Spleen (tissue), 11 donors: Measurements from ENCODE around the gene TSPAN17. TPM values are rescaled to one million over a fixed set of nuclear protein-coding genes. Genes with fewer than 3 reads are reported as not detected.

Experiments used
- DNase-seq: peaks from one replicate; pipeline ENCODE4 v3.0.0-alpha.2; 2020
- H3K27ac ChIP-seq, 8 donors: fragments of 200-600 bp; sonication (generic) in 7 of 8; 1 replicate in 4 of 8; 2 replicates in 4 of 8; pipeline versions ENCODE4 v1.5.0 to v1.8.0; 2016 to 2021; ENCODE audit warnings: inconsistent platforms in 4 of 8, mild to moderate bottlenecking in 4 of 8, moderate library complexity in 1 of 8
- H3K27me3 ChIP-seq, 7 donors: fragments of 200-600 bp; sonication (generic) in 6 of 7; replicated peaks in 1 of 7; 1 replicate in 4 of 7; 2 replicates in 3 of 7; pipeline versions ENCODE4 v1.5.0 to v1.8.0; 2016 to 2021; ENCODE audit warnings: inconsistent platforms in 3 of 7, mild to moderate bottlenecking in 1 of 7
- H3K36me3 ChIP-seq, 6 donors: fragments of 200-600 bp; sonication (generic) in 5 of 6; 1 replicate in 4 of 6; 2 replicates in 2 of 6; pipeline versions ENCODE4 v1.5.0 to v1.8.0; 2016 to 2021; ENCODE audit warnings: inconsistent platforms in 2 of 6
- H3K4me1 ChIP-seq, 6 donors: fragments of 200-600 bp; sonication (generic) in 5 of 6; 1 replicate in 3 of 6; 2 replicates in 3 of 6; pipeline versions ENCODE4 v1.5.0 to v1.8.0; 2016 to 2021; ENCODE audit warnings: inconsistent platforms in 3 of 6
- H3K4me3 ChIP-seq, 8 donors: fragments of 200-600 bp; sonication (generic) in 7 of 8; 1 replicate in 4 of 8; 2 replicates in 4 of 8; pipeline versions ENCODE4 v1.5.0 to v1.8.0; 2016 to 2021; ENCODE audit warnings: inconsistent platforms in 4 of 8, mild to moderate bottlenecking in 4 of 8, moderate library complexity in 2 of 8
- H3K9me3 ChIP-seq, 8 donors: fragments of 200-600 bp; sonication (generic) in 7 of 8; 1 replicate in 4 of 8; 2 replicates in 4 of 8; pipeline versions ENCODE4 v1.5.0 to v1.8.0; 2016 to 2021; ENCODE audit warnings: inconsistent platforms in 4 of 8
- CTCF ChIP-seq, 11 experiments: fragments of 200-600 bp in 7 of 11; fragments of 450-650 bp in 4 of 11; sonication (generic) in 4 of 11; IDR thresholded peaks in 8 of 11; conservative IDR thresholded peaks in 3 of 11; 1 replicate in 7 of 11; 2 replicates in 4 of 11; pipeline versions ENCODE4 v1.4.0 to v1.8.0; 2016 to 2021; ENCODE audit warnings: antibody characterized with exemption in 11 of 11, inconsistent platforms in 4 of 11, mild to moderate bottlenecking in 1 of 11
- POLR2A ChIP-seq, 3 donors: fragments of 450-650 bp; IDR thresholded peaks; one replicate each; pipeline ENCODE4 v1.5.1; 2017; ENCODE audit warnings: antibody characterized with exemption in 3 of 3, mild to moderate bottlenecking in 1 of 3
- POLR2AphosphoS5 ChIP-seq, 3 donors: sonication (generic); formaldehyde crosslinking; IDR thresholded peaks; one replicate each; pipeline ENCODE4 v1.5.1; 2017; ENCODE audit warnings: antibody characterized with exemption in 3 of 3
- WGBS, 5 donors: extraction: QIAGEN DNeasy Blood & Tissue Kit in 3 of 5; methylation state at CpG; one replicate each; pipeline versions ENCODE4 v1.1.5 to v1.1.7; 2013 to 2018; 5-methylcytosine and 5-hydroxymethylcytosine counted together
- intact Hi-C: fragments of 100-400 bp; cut with DNase I; formaldehyde crosslinking; loops from one replicate; pipeline ENCODE4 v1.15.0; 2023; ENCODE audit warnings: low total_unique reads
- polyA plus RNA-seq, 3 donors: library from polyadenylated mRNA; stranded (reverse); fragments of 200-250 nt; gene quantifications; one replicate each; pipeline ENCODE4 v1.2.1, GENCODE V29; 2013
- total RNA-seq, 7 donors: library from RNA; depleted of rRNA in 3 of 7; stranded (reverse); fragments of >200 nt in 3 of 7; fragmentation: NEBNext Ultra II Directional in 4 of 7; extraction: Animal tissue kit (Norgen Biotek cat#: 25700) in 4 of 7; gene quantifications; one replicate each; pipeline versions ENCODE4 v1.1.0 to v1.2.1, GENCODE V29; 2016 to 2021
- donor health status: healthy with polysubstance abuse.
- donor health status: DM: no; HTN: no; CAD: no; lungs with moderate emphysema.
- donor health status: DM: no; HTN: no; CAD: no.
- donor health status: Bipolar disorder and iron deficiency.
- donor health status: healthy.
- donor health status: DM: no; HTN: no; CAD: no.
- donor health status: DM: yes; HTN: yes; CAD: no.

The TSPAN17 gene
- total and polyA plus RNA-seq, 10 donors: 15.3 to 36.4 (median 23.4) TPM

DNA sequence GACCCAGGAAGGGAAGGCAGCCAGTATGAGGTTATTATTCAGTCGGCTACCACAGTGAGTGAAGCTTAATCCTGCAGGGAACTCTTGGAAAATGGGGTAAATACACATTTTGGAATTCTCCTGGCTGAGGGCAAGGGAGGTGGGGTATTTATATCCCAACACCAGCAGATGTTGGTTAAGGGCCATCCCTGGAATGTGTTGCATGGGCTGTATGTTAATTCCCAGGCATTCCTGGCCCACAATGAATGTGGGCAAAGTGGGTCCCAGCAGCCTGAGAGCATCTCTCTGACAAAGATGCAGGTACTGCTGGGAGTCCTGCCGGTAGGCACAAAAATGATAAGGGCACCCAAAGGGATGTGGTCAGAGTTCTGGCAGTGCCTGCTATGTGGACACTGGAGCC lies 34.4 kb upstream of the TSPAN17 start:
- intact Hi-C loops: no loop called here
- H3K36me3 ChIP-seq: no peaks in the 10 kb centered on the region
- 72 to 77% (median 74%) methylated on average over 2 of the region's 2 CpGs for WGBS, 5 donors
- TF ChIP-seq POLR2AphosphoS5 (IDR thresholded peaks at IDR 0.05) (no peak), POLR2A (IDR thresholded peaks at IDR 0.05) (no peak), CTCF (IDR thresholded peaks at IDR 0.05 in 8 of 11, conservative IDR thresholded peaks at IDR 0.05 in 3 of 11) (no peak)
- peaks cover 0 to 23% (median 15%) of the 10 kb centered on the region in 6 donors for H3K4me1 ChIP-seq
- no peak overlapping the region for H3K27ac ChIP-seq
- H3K27me3 ChIP-seq: peaks cover 0 to 85% (median 27%) of the 10 kb centered on the region in 7 donors
- DNase-seq: no peak
- no peak overlapping the region for H3K4me3 ChIP-seq
- no peaks in the 10 kb centered on the region for H3K9me3 ChIP-seq

DNA sequence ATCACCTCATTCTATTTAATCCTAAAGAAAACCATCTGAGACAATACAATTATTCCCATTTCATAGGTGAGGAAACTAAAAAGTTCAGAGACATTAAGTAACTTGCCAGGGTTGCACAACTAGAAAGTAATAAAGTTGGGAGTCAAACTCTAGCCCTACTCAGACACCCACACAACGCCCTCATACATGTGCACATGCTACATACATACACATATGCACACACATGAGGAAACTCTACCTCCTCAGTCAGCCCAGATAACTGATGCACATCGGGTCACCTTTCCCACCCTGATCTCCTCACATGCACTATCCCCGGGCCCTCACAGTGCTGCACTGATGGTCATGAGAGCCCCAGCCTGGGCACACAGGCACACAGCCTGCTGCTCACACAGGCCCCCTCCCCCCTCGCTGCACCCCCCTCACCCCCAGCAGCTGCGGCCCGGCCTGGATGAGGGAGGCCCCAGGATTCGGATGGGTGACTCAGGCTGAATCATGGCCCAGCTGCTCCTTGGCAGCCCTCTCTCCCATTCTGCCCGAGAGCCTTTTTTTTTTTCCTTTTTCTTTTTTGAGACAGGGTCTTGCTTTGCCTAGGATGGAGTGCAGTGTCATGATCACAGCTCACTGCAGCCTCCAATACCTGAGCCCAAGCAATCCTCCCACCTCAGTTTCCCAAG lies 32.3 kb upstream of the TSPAN17 start:
- peaks cover 5 to 91% (median 48%) of the 10 kb centered on the region in 7 donors for H3K27me3 ChIP-seq
- 56 to 76% (median 67%) methylated on average over 8 of the region's 8 CpGs for WGBS, 5 donors
- no peak for TF ChIP-seq CTCF (IDR thresholded peaks at IDR 0.05 in 8 of 11, conservative IDR thresholded peaks at IDR 0.05 in 3 of 11)
- no peak for TF ChIP-seq POLR2AphosphoS5 (IDR thresholded peaks at IDR 0.05)
- TF ChIP-seq POLR2A (IDR thresholded peaks at IDR 0.05): no peak
- no peaks in the 10 kb centered on the region for H3K9me3 ChIP-seq
- H3K36me3 ChIP-seq: no peaks in the 10 kb centered on the region
- intact Hi-C loops: no loop called here
- DNase-seq: no peak
- no peak overlapping the region for H3K27ac ChIP-seq
- H3K4me1 ChIP-seq: peaks cover 4 to 33% (median 22%) of the 10 kb centered on the region in 6 donors
- H3K4me3 ChIP-seq: no peak overlapping the region

GRCh38 chr5:176616511-176616910 lies 30.8 kb upstream of the TSPAN17 start:
- no peak for DNase-seq
- Histone ChIP-seq H3K27ac (no peak overlapping the region), H3K4me1 (peaks cover 4 to 31% (median 22%) of the 10 kb centered on the region in 6 donors), H3K9me3 (no peaks in the 10 kb centered on the region), H3K4me3 (no peak overlapping the region), H3K36me3 (no peaks in the 10 kb centered on the region), H3K27me3 (peaks cover 7 to 91% (median 56%) of the 10 kb centered on the region in 7 donors)
- TF ChIP-seq CTCF (IDR thresholded peaks at IDR 0.05 in 8 of 11, conservative IDR thresholded peaks at IDR 0.05 in 3 of 11) (no peak), POLR2AphosphoS5 (IDR thresholded peaks at IDR 0.05) (no peak), POLR2A (IDR thresholded peaks at IDR 0.05) (no peak)
- 61 to 69% (median 65%) methylated on average over 7 of the region's 7 CpGs for WGBS, 5 donors
- intact Hi-C loops: no loop called here

- no peaks in the 10 kb centered on the region for H3K36me3 ChIP-seq
- TF ChIP-seq POLR2AphosphoS5 (IDR thresholded peaks at IDR 0.05) (no peak), CTCF (IDR thresholded peaks at IDR 0.05 in 8 of 11, conservative IDR thresholded peaks at IDR 0.05 in 3 of 11) (no peak), POLR2A (IDR thresholded peaks at IDR 0.05) (no peak)
- no peaks in the 10 kb centered on the region for H3K9me3 ChIP-seq
- H3K4me3 ChIP-seq: peak overlapping the region in 3 of 8 donors; percentile 6 to 53 (median 13)
- DNase-seq: no peak
- no peak overlapping the region for H3K27ac ChIP-seq
- peaks cover 7 to 84% (median 59%) of the 10 kb centered on the region in 7 donors for H3K27me3 ChIP-seq
- intact Hi-C loops: no loop called here
- peaks cover 4 to 29% (median 22%) of the 10 kb centered on the region in 6 donors for H3K4me1 ChIP-seq
- 25 to 46% (median 28%) methylated on average over 11 to 19 of the region's 19 CpGs for WGBS, 5 donors
Observed at GRCh38 chr5:176618783-176619182, 28.5 kb upstream of the TSPAN17 start.
